Mesenchymal stem cell (in vitro differentiated cells and primary cell): Measurements from ENCODE around the gene IRF2.

Source experiments
- DNase-seq: peaks from one replicate; pipeline ENCODE4 v3.0.0-alpha.2; 2013
- H2AFZ ChIP-seq: one replicate; pipeline ENCODE4 v1.6.1; 2013; ENCODE audit warnings: low read depth, mild to moderate bottlenecking, control low read depth, inconsistent platforms, low read length, moderate library complexity
- H2AK5ac ChIP-seq: 2 replicates; pipeline ENCODE4 v1.6.1; 2013; ENCODE audit warnings: low read length, moderate library complexity, mild to moderate bottlenecking, inconsistent platforms; ENCODE audit not compliant: severe bottlenecking
- H2BK120ac ChIP-seq: one replicate; pipeline ENCODE4 v1.6.1; 2013; ENCODE audit warnings: low read depth, mild to moderate bottlenecking, inconsistent platforms, low read length, moderate library complexity
- H2BK12ac ChIP-seq, 2 experiments: one replicate each; pipeline ENCODE4 v1.6.1; 2013; ENCODE audit warnings: inconsistent platforms in 2 of 2, low read length in 2 of 2, mild to moderate bottlenecking in 2 of 2, moderate library complexity in 2 of 2, control low read depth in 1 of 2
- H2BK15ac ChIP-seq: one replicate; pipeline ENCODE4 v1.6.1; 2013; ENCODE audit warnings: mild to moderate bottlenecking, low read depth, inconsistent platforms; ENCODE audit not compliant: poor library complexity, severe bottlenecking
- H2BK5ac ChIP-seq: 2 replicates; pipeline ENCODE4 v1.6.1; 2013; ENCODE audit warnings: low read depth, mild to moderate bottlenecking, low read length, control low read depth, inconsistent platforms; ENCODE audit not compliant: poor library complexity, severe bottlenecking
- H3K14ac ChIP-seq, 2 experiments: one replicate each; pipeline ENCODE4 v1.6.1; 2013; ENCODE audit warnings: inconsistent platforms in 2 of 2, low read length in 2 of 2, control low read depth in 1 of 2, mild to moderate bottlenecking in 1 of 2, moderate library complexity in 1 of 2
- H3K18ac ChIP-seq, 2 experiments: one replicate each; pipeline ENCODE4 v1.6.1; 2013; ENCODE audit warnings: inconsistent platforms in 2 of 2, low read length in 2 of 2, control low read depth in 1 of 2, low read depth in 1 of 2, mild to moderate bottlenecking in 1 of 2
- H3K23ac ChIP-seq, 2 experiments: one replicate each; pipeline ENCODE4 v1.6.1; 2013; ENCODE audit warnings: inconsistent platforms in 2 of 2, low read length in 2 of 2, mild to moderate bottlenecking in 2 of 2, moderate library complexity in 2 of 2, control low read depth in 1 of 2
- H3K27ac ChIP-seq: 2 replicates; pipeline ENCODE4 v1.5.1; 2013; ENCODE audit warnings: mild to moderate bottlenecking, moderate library complexity, low read length, control low read depth, inconsistent platforms; ENCODE audit not compliant: poor library complexity, severe bottlenecking
- H3K27me3 ChIP-seq, 2 experiments: 2 replicates each; pipeline versions ENCODE4 v1.6.1 to v1.7.0; 2013; ENCODE audit warnings: low read length in 2 of 2, mild to moderate bottlenecking in 2 of 2, moderate library complexity in 2 of 2, control low read depth in 1 of 2, inconsistent platforms in 1 of 2; ENCODE audit not compliant: control insufficient read depth in 1 of 2, insufficient read depth in 1 of 2
- H3K36me3 ChIP-seq, 2 experiments: 2 replicates each; pipeline versions ENCODE4 v1.6.1 to v1.7.0; 2013; ENCODE audit warnings: low read length in 2 of 2, control low read depth in 1 of 2, inconsistent platforms in 1 of 2, low read depth in 1 of 2, mild to moderate bottlenecking in 1 of 2; ENCODE audit not compliant: insufficient read depth in 2 of 2, control insufficient read depth in 1 of 2
- H3K4ac ChIP-seq, 2 experiments: one replicate each; pipeline ENCODE4 v1.6.1; 2013; ENCODE audit warnings: inconsistent platforms in 2 of 2, low read length in 2 of 2, mild to moderate bottlenecking in 2 of 2, moderate library complexity in 2 of 2, control low read depth in 1 of 2, low read depth in 1 of 2
- H3K4me1 ChIP-seq: 2 replicates; pipeline ENCODE4 v1.6.1; 2013; ENCODE audit warnings: low read depth, low read length, control low read depth; ENCODE audit not compliant: control insufficient read depth, insufficient read depth
- H3K4me2 ChIP-seq: 2 replicates; pipeline ENCODE4 v1.6.1; 2013; ENCODE audit warnings: low read length, mild to moderate bottlenecking, inconsistent platforms; ENCODE audit not compliant: poor library complexity, severe bottlenecking
- H3K4me3 ChIP-seq, 2 experiments: 2 replicates each; pipeline versions ENCODE4 v1.5.1 to v1.7.0; 2013; ENCODE audit warnings: low read length in 2 of 2, mild to moderate bottlenecking in 2 of 2, control low read depth in 1 of 2, low read depth in 1 of 2; ENCODE audit not compliant: insufficient read depth in 1 of 2
- H3K79me1 ChIP-seq: replicated peaks from 2 replicates; pipeline ENCODE4 v1.6.1; 2013; ENCODE audit warnings: mild to moderate bottlenecking, control low read depth, low read length, inconsistent platforms; ENCODE audit not compliant: poor library complexity, severe bottlenecking
- H3K9ac ChIP-seq: 2 replicates; pipeline ENCODE4 v1.7.0; 2013; ENCODE audit warnings: mild to moderate bottlenecking, low read length, moderate library complexity
- H3K9me3 ChIP-seq: 2 replicates; pipeline ENCODE4 v1.7.0; 2013; ENCODE audit warnings: mild to moderate bottlenecking, low read length; ENCODE audit not compliant: control insufficient read depth
- H4K8ac ChIP-seq: one replicate; pipeline ENCODE4 v1.6.1; 2013; ENCODE audit warnings: inconsistent platforms, mild to moderate bottlenecking, low read length, moderate library complexity
- H4K91ac ChIP-seq: one replicate; pipeline ENCODE4 v1.6.1; 2013; ENCODE audit warnings: mild to moderate bottlenecking, low read length, inconsistent platforms
- WGBS: methylation state at CpG from one replicate; pipeline ENCODE4 v1.1.7; 2013; ENCODE audit warnings: mixed read lengths; 5-methylcytosine and 5-hydroxymethylcytosine counted together

The IRF2 gene

GRCh38 chr4:184408684-184409081 lies 65.7 kb downstream of the IRF2 start:
- Histone ChIP-seq H3K27ac (peak overlapping the region; percentile 34), H3K36me3 (peaks cover 25 to 63% of the 10 kb centered on the region in 2 experiments), H3K9ac (peak overlapping the region; percentile 71), H2BK15ac (no peak overlapping the region), H2BK120ac (no peak overlapping the region), H2AFZ (no peak overlapping the region), H3K4me2 (no peak overlapping the region), H4K8ac (no peak overlapping the region), H3K18ac (no peak overlapping the region), H3K27me3 (no peaks in the 10 kb centered on the region), H2AK5ac (no peak overlapping the region), H3K79me1 (peaks cover 11% of the 10 kb centered on the region), H3K4me1 (peaks cover 15% of the 10 kb centered on the region), H3K4me3 (no peak overlapping the region), H3K4ac (no peak overlapping the region), H3K14ac (no peak overlapping the region), H2BK5ac (no peak overlapping the region), H4K91ac (no peak overlapping the region), H2BK12ac (no peak overlapping the region), H3K23ac (no peak overlapping the region), H3K9me3 (no peaks in the 10 kb centered on the region)
- DNase-seq: no peak
- WGBS: 95% methylated on average over 3 of the region's 3 CpGs

- H2BK15ac ChIP-seq: no peak overlapping the region
- no peak overlapping the region for H3K4me2 ChIP-seq
- no peaks in the 10 kb centered on the region for H3K27me3 ChIP-seq
- H3K9ac ChIP-seq: peak overlapping the region; percentile 71
- no peak overlapping the region for H2BK5ac ChIP-seq
- H3K18ac ChIP-seq: no peak overlapping the region
- H2BK120ac ChIP-seq: no peak overlapping the region
- peak overlapping the region in 1 of 2 experiments; percentile 26 for H2BK12ac ChIP-seq
- H3K4me1 ChIP-seq: peaks cover 15% of the 10 kb centered on the region
- peak; percentile 50 for DNase-seq
- H2AK5ac ChIP-seq: no peak overlapping the region
- H2AFZ ChIP-seq: no peak overlapping the region
- H3K36me3 ChIP-seq: peaks cover 24 to 63% of the 10 kb centered on the region in 2 experiments
- no peak overlapping the region for H3K23ac ChIP-seq
- H3K4ac ChIP-seq: no peak overlapping the region
- H3K9me3 ChIP-seq: no peaks in the 10 kb centered on the region
- peak overlapping the region; percentile 52 for H4K8ac ChIP-seq
- peak overlapping the region; percentile 61 for H3K27ac ChIP-seq
- 61% methylated on average over 7 of the region's 8 CpGs for WGBS
- no peak overlapping the region for H4K91ac ChIP-seq
- no peak overlapping the region for H3K14ac ChIP-seq
- H3K4me3 ChIP-seq: peak overlapping the region in 1 of 2 experiments; percentile 34
- H3K79me1 ChIP-seq: peaks cover 9% of the 10 kb centered on the region
Measured at GRCh38 chr4:184408021-184408683, 66.2 kb downstream of the IRF2 start.

GRCh38 chr4:184406958-184407391 lies 67.4 kb downstream of the IRF2 start:
- H3K27ac ChIP-seq: no peak overlapping the region
- H3K4me3 ChIP-seq: peak overlapping the region in 1 of 2 experiments; percentile 28
- H4K91ac ChIP-seq: no peak overlapping the region
- no peak overlapping the region for H2BK120ac ChIP-seq
- no peak overlapping the region for H2BK12ac ChIP-seq
- no peak overlapping the region for H4K8ac ChIP-seq
- DNase-seq: no peak
- no peak overlapping the region for H2AK5ac ChIP-seq
- H2BK5ac ChIP-seq: no peak overlapping the region
- H3K14ac ChIP-seq: no peak overlapping the region
- H2AFZ ChIP-seq: no peak overlapping the region
- H3K36me3 ChIP-seq: peaks cover 22 to 65% of the 10 kb centered on the region in 2 experiments
- H3K79me1 ChIP-seq: peaks cover 4% of the 10 kb centered on the region
- H3K4me2 ChIP-seq: no peak overlapping the region
- WGBS: 98% methylated on average over 3 of the region's 6 CpGs
- no peak overlapping the region for H2BK15ac ChIP-seq
- H3K9me3 ChIP-seq: no peaks in the 10 kb centered on the region
- H3K23ac ChIP-seq: no peak overlapping the region
- no peaks in the 10 kb centered on the region for H3K27me3 ChIP-seq
- H3K18ac ChIP-seq: no peak overlapping the region
- peaks cover 15% of the 10 kb centered on the region for H3K4me1 ChIP-seq
- H3K4ac ChIP-seq: no peak overlapping the region
- peak overlapping the region; percentile 71 for H3K9ac ChIP-seq

- Histone ChIP-seq H4K8ac (no peak overlapping the region), H2AFZ (no peak overlapping the region), H2BK12ac (no peak overlapping the region), H2BK120ac (no peak overlapping the region), H2BK15ac (no peak overlapping the region), H3K79me1 (peaks cover 6% of the 10 kb centered on the region), H3K27ac (no peak overlapping the region), H3K4me1 (peaks cover 15% of the 10 kb centered on the region), H2AK5ac (no peak overlapping the region), H3K4ac (no peak overlapping the region), H2BK5ac (no peak overlapping the region), H3K18ac (no peak overlapping the region), H4K91ac (no peak overlapping the region), H3K4me3 (no peak overlapping the region), H3K4me2 (no peak overlapping the region), H3K36me3 (peaks cover 23 to 70% of the 10 kb centered on the region in 2 experiments), H3K9ac (no peak overlapping the region), H3K9me3 (no peaks in the 10 kb centered on the region), H3K27me3 (no peaks in the 10 kb centered on the region), H3K14ac (no peak overlapping the region), H3K23ac (no peak overlapping the region)
- no peak for DNase-seq
Measured at GRCh38 chr4:184404047-184404446, 70.3 kb downstream of the IRF2 start.
